NCI-H2029 treated with DMSO at 0.1 percent for 48 hours (cell line): Measurements from ENCODE around the gene DACH2.

ENCODE experiments used
- DNase-seq: peaks from one replicate; lab custom pipeline; 2025; lab: John Stamatoyannopoulos, UW

DACH2 gene

GRCh38 chrX:86806786-86807185 lies 658.5 kb downstream of the DACH2 start:
- DNase-seq = no peak

- DNase-seq = no peak
These were observed 661.4 kb downstream of the DACH2 start for GRCh38 chrX:86809651-86810050.

- DNase-seq = no peak
These were observed 681.5 kb downstream of the DACH2 start for GRCh38 chrX:86829786-86830185.

- DNase-seq = no peak
These were observed 682.4 kb downstream of the DACH2 start for GRCh38 chrX:86830685-86831084.

- no peak for DNase-seq
These were observed 696.9 kb downstream of the DACH2 start for GRCh38 chrX:86845101-86845500.
